Measurements from ENCODE around the gene TMEM217.

Gene TMEM217

DNA sequence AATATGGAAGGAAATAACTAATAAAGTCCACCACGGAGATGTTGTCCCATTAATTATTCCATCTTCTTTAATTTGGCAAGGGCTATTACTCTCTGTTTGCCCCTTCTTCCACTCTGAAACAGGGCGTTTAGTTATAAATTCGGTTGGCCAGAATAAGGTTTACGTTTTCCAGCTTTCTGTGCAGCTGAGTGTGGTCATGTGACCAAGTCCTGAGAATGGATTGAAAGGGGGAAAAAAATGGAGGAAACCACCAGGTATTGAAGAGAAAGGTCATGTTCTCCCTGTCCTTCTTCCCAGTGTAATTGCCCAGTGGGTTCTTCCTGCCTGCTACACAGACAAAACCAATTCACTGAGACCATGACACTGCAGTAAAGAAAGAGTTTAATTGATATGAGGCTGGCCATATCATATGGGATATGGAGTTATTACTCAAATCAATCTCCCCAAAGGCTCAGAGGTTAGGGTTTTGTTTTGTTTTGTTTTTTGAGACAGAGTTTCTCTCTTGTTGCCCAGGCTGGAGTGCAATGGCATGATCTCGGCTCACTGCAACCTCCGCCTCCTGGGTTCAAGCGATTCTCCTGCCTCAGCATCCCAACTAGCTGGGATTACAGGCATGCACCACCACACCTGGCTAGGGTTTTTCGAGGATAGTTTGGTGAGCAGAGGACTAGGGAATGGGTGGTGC, 14.7 kb downstream of the TMEM217 start:
- DNase-seq: no peak

DNA sequence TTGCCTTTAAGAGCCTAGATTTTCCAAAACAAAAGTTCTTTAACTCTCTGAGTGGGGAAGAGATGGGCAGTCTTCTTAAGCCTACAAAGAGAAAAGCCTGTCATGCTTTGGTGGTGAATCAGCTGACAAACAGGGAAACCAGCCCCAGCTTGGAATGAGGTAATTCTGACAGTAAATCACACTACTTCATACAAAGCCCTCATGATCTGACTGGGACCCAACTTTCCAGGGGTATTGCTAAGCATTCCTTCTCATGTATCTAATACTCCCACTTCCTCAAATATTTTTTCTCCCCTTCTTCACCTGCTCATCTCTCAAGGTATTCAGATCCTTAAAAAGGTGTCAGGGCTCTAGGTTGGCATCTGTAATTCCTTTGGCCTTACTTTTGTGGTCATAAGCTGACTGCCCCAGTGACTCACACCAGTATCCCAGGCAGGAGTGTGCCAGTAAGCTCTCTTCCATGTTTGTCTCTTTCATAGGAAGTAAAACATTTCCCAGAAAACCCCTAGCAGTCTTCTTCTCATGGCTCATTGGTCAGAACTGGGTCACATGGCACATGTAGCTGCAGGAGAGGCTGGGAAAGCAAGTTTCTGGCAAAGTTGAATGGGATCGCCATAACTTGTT, 15.4 kb downstream of the TMEM217 start:
- no peak for DNase-seq

DNA sequence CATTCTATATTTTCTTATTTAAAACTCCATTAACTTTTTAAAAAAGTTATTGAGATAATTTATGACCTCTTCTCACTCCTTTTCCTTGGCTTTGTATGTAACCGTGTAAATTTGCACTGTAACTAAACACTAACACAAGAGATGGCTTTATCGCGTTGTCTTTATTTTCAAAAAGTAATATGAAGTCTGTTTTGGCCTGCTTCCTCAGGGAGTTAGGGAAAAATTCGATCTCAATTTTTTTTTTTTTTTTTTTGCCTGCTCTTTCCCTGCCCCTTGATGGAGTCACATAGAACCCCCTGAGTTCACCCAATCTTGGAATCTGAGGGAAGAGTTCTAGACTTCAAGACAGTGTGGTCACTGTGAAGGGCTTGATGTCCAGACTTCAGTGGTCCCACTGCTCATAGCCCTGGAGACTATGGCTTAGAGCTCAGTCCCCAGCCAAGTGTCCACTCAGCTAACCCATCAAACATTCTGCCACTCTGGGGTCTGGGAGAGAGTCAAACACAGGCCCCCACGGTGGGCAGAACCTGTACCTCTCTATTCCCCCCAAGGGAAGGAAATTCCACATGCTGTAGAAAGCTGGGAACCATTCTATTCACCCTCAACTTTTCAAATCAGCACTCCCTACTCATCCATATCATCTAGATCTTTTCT, 16.0 kb downstream of the TMEM217 start:
- DNase-seq: no peak

DNA sequence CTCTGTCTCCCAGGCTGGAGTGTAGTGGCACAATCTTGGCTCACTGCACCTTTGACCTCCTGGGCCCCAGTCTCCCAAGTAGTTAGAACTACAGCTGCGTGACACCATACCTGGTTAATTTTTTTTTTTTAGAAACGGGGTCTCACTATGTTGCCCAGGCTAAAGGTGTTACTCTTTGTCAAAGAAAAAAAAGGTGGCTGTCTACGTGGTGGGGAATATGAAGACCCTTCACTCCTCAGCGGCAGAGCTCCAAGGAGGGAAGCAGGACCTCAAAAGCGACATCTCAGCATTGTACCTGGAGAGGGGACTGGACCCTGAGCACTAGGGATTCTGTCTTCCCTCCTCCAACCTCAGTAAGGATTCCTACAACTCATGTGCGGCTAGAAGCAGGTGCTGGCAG, 16.8 kb downstream of the TMEM217 start:
- DNase-seq: no peak

DNA sequence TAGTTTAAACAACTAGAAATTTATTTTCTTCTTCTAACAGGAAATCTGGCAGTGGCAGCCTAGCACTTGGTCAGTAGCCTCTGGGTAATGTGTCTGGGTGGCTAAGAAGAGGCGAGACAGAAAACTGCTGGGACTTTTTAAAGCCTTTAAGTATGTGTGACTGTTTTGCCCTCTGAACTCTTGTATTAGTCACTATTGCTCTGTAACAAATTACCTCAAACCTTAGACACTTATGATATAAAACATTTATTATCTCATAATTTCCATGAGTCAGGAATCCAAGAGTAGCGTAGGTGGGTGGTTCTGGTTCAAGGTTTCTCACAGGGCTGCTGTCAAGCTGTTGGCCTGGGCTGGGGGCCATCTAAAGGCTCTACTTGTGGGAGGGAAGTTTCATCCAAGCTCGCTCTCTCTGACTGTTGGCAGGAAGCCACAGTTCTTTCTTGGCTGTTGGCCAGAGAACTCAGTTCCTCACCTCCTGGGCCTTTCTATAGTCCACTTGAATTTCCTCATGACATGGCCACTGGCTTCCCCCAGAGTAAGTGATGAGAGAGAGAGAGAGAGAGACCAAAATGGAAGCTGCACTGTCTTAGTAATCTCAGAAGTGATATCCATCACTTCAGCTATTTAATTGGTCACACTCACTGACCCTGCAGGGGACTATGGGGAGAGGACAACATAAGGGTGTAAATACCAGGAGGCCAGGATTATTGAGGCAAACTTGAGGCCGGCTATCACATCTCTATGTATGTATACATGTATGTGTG, 17.8 kb downstream of the TMEM217 start:
- peak; percentile 94 for DNase-seq

DNA sequence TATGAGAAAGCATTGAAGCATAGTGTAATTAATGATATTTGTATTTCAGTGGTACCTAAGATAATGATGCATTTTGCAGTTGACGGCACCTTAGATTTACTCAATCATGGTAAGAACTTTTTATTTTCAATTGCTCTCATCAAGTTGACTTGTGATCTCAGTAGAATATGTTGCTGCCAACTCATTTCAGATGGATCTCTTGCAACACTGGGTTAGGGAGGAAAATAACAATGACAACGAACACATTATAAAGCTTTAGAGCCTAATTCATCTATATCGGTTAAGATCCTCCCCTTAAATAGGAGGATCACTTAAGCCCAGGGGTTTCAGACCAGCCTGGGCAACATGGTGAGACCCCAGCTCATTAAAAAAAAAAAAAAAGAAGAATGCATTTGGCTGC, 18.4 kb downstream of the TMEM217 start:
- no peak for DNase-seq

DNA sequence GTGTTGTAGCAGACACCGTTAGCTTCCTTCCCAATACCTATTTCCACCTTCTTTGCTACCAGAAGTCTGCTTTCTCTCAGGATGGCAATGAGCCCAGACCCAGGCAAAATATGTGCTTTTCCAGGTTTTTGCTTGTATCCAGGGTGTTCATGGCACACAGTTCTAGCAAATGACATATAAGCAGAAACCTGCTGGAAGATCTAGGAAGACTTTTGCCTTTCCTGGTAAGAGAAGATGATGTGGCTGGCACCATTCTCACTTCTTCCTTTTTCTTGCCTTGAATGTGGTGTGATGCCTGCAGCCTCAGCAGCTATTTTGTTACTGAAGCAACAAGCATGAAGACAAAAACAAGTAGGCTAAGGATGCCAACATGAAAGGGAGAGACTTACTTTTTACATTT, 19.6 kb downstream of the TMEM217 start:
- no peak for DNase-seq

DNA sequence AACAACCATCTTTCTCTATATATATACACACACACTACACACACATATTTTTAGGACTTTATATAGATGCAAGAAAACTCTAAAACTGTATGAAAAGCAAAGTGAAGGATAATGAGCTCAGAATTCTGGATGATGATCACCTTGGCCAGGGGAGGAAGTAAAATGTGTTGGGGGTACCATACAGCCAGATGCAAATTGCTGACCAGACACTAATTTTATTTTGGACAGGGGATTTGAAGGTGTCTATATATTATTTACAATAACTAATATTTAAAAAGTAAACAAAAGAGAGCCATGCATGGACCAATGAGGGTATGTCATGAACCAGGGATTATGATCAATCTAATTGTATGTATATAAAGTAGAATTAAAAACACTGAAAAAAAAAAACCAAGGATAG, 20.2 kb downstream of the TMEM217 start:
- no peak for DNase-seq

DNA sequence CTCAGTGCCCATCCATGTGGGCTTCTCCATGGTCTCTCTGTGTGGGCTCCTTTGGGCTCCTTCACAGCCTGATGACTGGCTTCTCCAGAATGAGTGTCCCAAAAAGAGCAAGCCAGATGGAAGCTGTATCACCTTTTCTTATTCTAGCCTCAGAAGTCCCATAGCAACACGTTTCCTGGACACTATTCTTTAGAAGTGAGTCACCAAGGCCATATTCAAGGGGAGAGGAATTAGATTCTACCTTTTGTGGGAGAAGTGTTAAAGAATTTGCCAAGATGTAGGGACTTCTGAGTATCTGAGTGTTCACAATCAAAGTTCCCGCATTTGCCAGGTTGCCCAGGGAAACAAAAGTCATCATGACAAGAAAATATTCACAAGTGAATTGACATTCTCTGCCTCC, 21.0 kb downstream of the TMEM217 start:
- no peak for DNase-seq

DNA sequence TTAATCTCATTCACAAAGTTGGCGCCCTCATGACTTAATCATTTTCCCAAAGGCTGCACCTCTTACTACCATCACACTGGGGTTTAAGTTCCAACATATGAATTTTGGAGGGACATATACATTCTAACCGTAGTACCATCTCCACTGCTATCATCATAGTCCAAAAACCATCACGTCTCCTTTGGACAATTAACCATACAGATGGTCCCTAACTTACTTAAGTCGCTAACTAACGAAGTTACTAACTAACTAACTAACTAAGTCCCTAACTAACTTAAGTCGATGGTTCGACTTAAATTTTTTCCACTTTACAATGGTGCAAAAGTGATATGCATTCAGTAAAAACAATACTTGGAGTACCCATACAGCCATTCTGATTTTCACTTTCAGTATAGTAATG, 24.4 kb downstream of the TMEM217 start:
- DNase-seq: no peak

DNA sequence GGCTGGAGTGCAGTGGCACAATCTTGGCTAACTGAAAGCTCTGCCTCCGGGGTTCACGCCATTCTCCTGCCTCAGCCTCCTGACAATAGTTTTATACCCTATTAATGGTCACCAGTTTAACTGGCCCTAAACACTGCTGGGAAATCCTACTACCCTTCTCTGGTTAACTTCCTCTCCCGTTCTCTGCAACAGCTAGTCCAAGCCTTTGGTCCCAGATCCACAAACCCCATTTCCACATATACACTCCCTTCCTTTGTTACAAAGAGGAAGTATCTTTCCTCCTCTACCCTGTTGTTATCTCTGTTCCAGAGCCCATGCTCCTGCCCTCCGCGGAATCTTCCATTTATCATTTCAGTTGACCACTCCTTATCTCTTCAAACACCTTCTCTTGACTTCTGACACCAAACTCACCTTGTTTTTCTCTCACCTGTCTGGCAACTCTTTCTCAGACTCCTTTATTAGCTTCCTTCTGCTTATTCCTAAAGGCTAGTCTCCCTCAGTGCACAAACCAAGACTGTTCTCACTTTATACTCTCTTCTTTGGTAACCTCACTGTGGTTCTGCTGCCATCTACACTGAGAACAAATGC, 25.4 kb downstream of the TMEM217 start:
- DNase-seq: no peak

DNA sequence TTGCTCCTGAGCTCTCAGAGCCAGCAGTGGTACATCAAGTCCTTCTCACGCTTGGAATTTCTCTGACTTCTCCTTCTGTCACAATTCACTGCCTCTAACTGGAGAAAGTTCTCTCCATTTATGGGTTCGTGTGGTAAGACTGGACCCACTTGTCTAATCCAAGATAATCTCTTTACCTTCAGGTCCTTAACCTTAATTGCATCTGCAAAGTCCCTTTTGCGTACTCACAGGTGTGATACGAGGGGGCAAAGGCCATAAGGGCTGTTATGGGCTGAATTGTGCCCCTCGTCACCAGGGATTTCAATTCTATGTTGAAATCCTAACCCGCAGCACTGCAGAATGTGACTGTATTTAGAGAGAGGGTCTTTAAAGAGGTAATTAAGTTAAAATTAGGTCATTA, 27.8 kb downstream of the TMEM217 start:
- no peak for DNase-seq

DNA sequence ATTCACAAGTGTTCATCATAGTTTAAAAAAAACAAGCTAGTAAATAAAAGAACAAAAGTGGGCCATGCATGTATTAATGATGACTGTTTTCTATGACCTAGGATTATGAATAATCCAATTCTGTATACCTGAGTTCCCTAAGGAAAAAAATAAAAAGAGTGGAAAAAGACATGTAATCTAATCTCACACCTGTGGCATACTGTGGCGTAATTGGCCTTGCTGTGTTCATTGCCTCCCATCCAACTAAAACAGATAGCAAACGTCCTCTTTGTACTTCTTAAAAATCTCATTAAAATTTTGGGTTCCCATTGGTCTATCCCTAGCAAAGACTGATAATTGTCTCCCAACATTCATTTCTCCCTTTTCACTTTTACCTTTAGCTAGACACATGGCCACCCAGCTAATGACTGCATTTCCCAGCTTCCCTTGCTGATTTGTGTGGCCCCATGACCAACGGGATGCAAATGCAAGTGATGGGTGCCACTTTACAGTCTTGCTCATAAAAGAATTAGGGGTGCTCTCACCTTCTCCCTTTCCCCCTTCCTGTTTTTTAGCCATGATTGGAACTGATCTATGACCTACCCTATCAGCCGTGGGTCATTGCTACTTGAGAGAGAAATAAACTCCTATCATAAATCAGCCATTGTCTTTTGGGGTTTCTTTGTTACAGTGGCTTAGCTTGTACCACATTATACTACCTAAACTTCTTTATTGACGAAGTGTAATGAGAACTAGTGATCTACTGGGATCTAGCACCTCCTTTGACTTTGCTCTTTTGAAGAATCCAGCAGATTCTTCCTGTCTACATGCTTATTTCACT, 32.4 kb downstream of the TMEM217 start:
- no peak for DNase-seq

DNA sequence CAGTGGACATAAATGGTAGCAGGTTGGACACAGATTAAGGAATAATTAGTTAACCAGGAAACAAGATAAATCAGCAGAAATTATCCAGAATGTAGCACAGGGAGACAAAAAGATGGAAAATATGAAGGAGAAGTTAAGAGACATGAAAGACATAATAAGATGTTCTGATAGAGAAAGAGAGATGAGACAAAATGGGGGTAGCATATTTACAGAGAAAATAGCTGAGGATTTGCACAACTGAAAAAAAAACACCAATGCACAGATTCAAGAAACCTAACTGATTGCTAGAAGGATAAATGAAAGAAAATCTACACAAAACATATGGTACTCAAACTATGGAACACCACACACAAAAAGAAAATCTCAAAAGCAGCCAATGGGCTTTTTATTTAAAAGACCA, 35.0 kb downstream of the TMEM217 start:
- DNase-seq: no peak

DNA sequence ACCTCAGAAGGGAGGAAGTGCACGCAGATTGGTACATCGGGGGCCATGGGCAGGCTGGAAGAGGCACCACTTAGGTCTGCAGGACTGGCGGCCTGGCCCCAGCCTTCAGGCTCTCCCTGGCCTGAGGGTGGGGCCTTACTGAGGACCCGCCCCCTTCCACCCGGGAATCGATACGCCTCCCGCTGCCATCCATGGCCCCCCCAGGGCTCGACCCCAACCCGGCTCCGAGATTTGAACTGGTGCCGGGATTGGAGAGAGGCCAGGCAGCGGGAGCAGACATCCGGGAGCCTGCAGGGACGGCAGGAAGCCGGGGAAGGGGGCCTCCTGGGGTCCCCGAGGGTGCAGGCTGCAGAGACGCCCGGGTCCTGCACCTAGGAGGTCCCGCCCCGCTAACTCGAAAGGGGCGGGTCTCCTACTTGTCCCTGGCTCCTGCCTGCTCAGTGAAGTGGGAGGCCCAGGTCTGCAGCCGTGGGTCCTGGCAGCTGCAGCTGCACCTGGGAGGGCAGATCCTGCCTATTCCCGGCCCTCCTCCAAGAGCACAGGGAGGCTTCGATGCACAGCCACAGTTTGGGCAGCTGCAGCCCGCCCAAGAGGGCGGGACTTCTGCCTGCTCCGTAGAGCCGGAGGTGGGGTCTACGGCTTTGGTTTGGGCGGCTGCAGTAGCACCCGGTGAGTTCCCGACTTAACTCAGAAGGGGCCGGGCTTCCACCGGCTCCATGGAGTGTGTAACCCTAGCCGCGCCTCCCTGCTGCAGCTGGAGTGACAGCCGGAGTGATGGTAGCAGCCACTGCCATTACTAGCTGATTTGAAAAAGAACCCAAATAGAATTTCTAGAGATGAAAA, 35.6 kb downstream of the TMEM217 start:
- DNase-seq: peak; percentile 91

DNA sequence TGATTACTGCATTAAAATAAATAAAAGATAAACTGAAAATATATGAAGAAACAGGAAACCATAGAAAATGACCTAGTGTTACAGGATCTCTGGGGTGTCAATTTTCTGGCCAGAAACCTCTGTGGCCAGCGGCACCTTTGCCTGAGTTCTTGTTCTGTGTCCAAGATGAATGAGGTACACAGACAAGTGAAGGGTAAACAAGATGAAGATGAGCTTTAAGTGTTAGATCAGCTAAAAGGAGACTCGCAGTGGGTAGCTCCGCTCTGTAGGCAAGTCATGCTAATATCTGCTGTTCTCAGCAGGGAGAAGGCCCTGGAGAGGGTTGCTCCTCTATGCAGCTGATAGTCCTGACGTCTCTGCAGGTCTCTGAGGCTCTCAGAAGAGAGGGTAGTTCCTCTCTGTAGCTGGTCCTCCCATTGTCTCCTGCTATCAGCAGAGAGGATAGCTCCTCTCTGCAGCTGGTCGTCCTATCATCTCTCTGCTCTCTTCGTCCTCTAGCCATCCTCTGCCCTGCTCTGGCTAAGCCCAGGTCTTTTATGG, 36.3 kb downstream of the TMEM217 start:
- DNase-seq: no peak

DNA sequence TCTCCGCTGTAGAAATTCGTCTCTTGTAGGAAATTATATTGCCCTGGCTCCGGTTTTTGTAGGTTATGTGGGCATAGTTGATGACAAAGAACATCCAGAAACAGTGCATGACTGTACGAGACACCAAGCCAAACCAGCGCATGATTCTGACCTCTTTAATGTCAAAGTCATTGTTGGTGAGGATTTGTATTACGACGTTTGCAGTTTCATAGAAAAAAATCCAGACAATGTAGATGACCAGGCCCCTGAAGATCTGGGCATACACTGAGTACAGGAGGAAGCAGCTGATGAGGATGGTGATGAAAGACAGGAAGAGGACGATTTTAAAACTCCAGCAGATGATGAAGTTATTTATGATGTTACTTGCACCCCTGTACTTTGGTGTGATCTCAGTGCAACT, 39.4 kb downstream of the TMEM217 start:
- no peak for DNase-seq

DNA sequence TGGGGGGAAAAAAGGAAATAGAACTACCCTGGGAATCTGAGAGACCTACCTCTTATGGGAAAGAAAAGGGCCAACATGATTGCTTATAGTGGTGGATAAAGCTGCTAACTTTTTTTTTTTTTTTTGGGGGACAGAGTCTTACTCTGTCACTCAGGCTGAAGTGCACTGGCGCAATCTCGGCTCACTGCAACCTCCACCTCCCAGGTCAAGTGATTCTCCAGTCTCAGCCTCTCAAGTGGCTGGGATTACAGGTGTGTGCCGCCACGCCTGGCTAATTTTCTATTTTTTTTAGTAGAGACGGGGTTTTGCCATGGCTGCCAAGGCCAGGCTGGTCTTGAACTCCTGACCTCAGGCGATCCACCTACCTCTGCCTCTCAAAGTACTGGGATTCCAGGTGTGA, 39.9 kb downstream of the TMEM217 start:
- no peak for DNase-seq

DNA sequence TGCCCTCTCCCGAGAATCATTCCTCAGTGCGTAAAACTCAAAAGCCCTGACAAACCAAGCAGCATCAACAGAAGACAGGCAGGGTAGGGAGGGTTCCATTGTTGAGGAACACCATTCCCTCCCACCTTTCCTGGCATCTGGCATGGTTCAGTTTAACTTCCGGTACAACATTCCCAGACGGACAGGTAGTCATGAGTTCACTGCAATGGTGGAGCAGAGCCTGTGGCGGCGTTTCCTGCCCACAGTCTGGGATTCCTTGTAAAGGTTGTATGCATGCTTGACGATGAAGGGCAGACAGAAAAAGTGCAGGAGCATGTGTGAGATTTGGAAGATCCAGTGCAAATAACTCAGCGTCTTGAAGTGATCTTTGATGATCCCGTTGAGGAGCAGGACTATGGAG, 45.7 kb downstream of the TMEM217 start:
- DNase-seq: no peak

DNA sequence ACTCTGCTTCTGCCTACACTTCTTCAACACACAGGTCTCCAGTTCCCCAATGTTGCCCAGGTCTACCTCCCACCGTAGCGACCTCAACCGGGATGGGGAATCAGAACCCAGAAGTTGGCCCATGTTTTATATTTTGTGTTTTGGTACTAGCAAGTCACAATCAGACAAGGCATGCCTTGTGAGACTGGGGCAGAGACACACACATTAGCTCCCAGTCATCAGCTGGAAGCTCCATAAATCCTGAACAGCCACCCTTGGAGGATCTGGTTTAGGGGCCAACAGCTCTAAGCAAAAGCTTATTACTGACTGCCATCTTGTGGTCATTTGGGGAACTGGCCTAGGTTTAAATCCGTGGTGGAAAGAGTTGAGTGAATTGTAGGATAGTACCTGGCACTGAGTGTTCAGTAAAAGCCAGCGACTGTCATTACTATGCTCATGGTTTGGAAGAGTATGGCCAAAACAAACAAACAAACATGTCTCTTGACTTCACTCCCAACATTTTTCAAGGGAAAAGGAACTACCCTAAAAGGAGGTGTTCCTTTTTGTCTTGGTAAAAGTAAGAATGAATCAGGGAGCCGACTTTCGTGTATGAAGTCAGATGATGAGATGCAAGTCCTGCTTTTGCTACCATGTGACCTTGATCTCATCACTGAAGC, 47.5 kb downstream of the TMEM217 start:
- DNase-seq: peak; percentile 80
